Esophagus muscularis mucosa (tissue), 4 donors: ENCODE data around the gene SCFD2. TPM values are rescaled to one million over a fixed set of nuclear protein-coding genes. Genes with fewer than 3 reads are reported as not detected.

Source experiments
- DNase-seq: peaks from one replicate; pipeline ENCODE4 v3.0.0-alpha.2; 2017; ENCODE audit errors: extremely low spot score
- H3K27ac ChIP-seq, 4 donors: fragments of 200-600 bp; sonication (generic); replicated peaks in 1 of 4; 1 replicate in 3 of 4; 2 replicates in 1 of 4; pipeline ENCODE4 v1.5.1; 2016 to 2019; ENCODE audit warnings: mild to moderate bottlenecking in 1 of 4
- H3K27me3 ChIP-seq, 4 donors: fragments of 200-600 bp; sonication (generic); one replicate each; pipeline versions ENCODE4 v1.5.1 to v1.6.0; 2016 to 2019
- H3K36me3 ChIP-seq, 4 donors: fragments of 200-600 bp; sonication (generic); one replicate each; pipeline ENCODE4 v1.5.1; 2016 to 2019
- H3K4me1 ChIP-seq, 4 donors: fragments of 200-600 bp; sonication (generic); one replicate each; pipeline ENCODE4 v1.5.1; 2016 to 2019
- H3K4me3 ChIP-seq, 4 donors: fragments of 200-600 bp; sonication (generic); 1 replicate in 2 of 4; 2 replicates in 2 of 4; pipeline ENCODE4 v1.5.1; 2016 to 2019; ENCODE audit warnings: mild to moderate bottlenecking in 4 of 4, moderate library complexity in 1 of 4
- H3K9me3 ChIP-seq, 4 donors: fragments of 200-600 bp; sonication (generic); 1 replicate in 3 of 4; 2 replicates in 1 of 4; pipeline ENCODE4 v1.5.1; 2016 to 2019
- CTCF ChIP-seq, 3 experiments: fragments of 200-600 bp in 2 of 3; fragments of 450-650 bp in 1 of 3; sonication (generic) in 2 of 3; IDR thresholded peaks; one replicate each; pipeline ENCODE4 v1.5.1; 2017 to 2019; ENCODE audit warnings: antibody characterized with exemption in 3 of 3, mild to moderate bottlenecking in 2 of 3, moderate library complexity in 1 of 3
- EP300 ChIP-seq: sonication (generic); formaldehyde crosslinking; IDR thresholded peaks from one replicate; pipeline ENCODE4 v1.6.1; 2017; ENCODE audit warnings: antibody characterized with exemption
- POLR2A ChIP-seq: fragments of 450-650 bp; IDR thresholded peaks from one replicate; pipeline ENCODE4 v1.6.1; 2017; ENCODE audit warnings: antibody characterized with exemption, moderate library complexity, mild to moderate bottlenecking, low read depth
- POLR2AphosphoS5 ChIP-seq, 2 donors: sonication (generic); formaldehyde crosslinking; IDR thresholded peaks; one replicate each; pipeline ENCODE4 v1.6.1; 2017; ENCODE audit warnings: antibody characterized with exemption in 2 of 2
- WGBS: methylation state at CpG from one replicate; pipeline ENCODE4 v1.1.5; 2018; 5-methylcytosine and 5-hydroxymethylcytosine counted together
- intact Hi-C: fragments of 100-400 bp; cut with DNase I; formaldehyde crosslinking; loops from one replicate; pipeline ENCODE4 v1.15.1; 2023
- total RNA-seq, 4 donors: library from RNA; depleted of rRNA; stranded (reverse); fragments of >200 nt; gene quantifications; one replicate each; pipeline versions ENCODE4 v1.1.0 to v1.2.1, GENCODE V29; 2016

Gene SCFD2
- total RNA-seq, 4 donors from 2014 or later: 10.0 to 15.7 (median 12.7) TPM

- peaks cover 11 to 32% (median 18%) of the 10 kb centered on the region in 4 donors for H3K4me1 ChIP-seq
- no peaks in the 10 kb centered on the region for H3K27me3 ChIP-seq
- whole genome bisulfite sequencing: 95% methylated on average over 3 of the region's 3 CpGs
- H3K9me3 ChIP-seq: no peaks in the 10 kb centered on the region
- no peak overlapping the region for H3K4me3 ChIP-seq
- H3K36me3 ChIP-seq: no peaks in the 10 kb centered on the region
- intact Hi-C loops: no loop called here
- TF ChIP-seq POLR2AphosphoS5 (IDR thresholded peaks at IDR 0.05) (no peak), CTCF (IDR thresholded peaks at IDR 0.05) (no peak), EP300 (no peak), POLR2A (no peak)
- no peak overlapping the region for H3K27ac ChIP-seq
- DNase-seq: no peak
Measured at GRCh38 chr4:53023677-53024299, 342.1 kb downstream of the SCFD2 start.

GRCh38 chr4:53022513-53023100 is 343.3 kb downstream of the SCFD2 start:
- no peak for DNase-seq
- Histone ChIP-seq H3K27ac (no peak overlapping the region), H3K9me3 (no peaks in the 10 kb centered on the region), H3K4me3 (no peak overlapping the region), H3K27me3 (no peaks in the 10 kb centered on the region), H3K4me1 (peaks cover 11 to 35% (median 18%) of the 10 kb centered on the region in 4 donors), H3K36me3 (no peaks in the 10 kb centered on the region)
- intact Hi-C loops: no loop called here
- WGBS: 68% methylated on average over 2 of the region's 2 CpGs
- no peak for TF ChIP-seq POLR2AphosphoS5 (IDR thresholded peaks at IDR 0.05)
- TF ChIP-seq CTCF (IDR thresholded peaks at IDR 0.05): no peak
- TF ChIP-seq EP300: no peak
- no peak for TF ChIP-seq POLR2A

GRCh38 chr4:53021754-53022512 is 343.9 kb downstream of the SCFD2 start:
- DNase-seq: no peak
- H3K9me3 ChIP-seq: no peaks in the 10 kb centered on the region
- no peaks in the 10 kb centered on the region for H3K36me3 ChIP-seq
- no peaks in the 10 kb centered on the region for H3K27me3 ChIP-seq
- H3K4me1 ChIP-seq: peaks cover 11 to 35% (median 18%) of the 10 kb centered on the region in 4 donors
- no peak overlapping the region for H3K4me3 ChIP-seq
- H3K27ac ChIP-seq: no peak overlapping the region
- 73% methylated on average over 2 of the region's 2 CpGs for WGBS
- intact Hi-C loops: no loop called here
- no peak for TF ChIP-seq POLR2A
- no peak for TF ChIP-seq POLR2AphosphoS5 (IDR thresholded peaks at IDR 0.05)

GRCh38 chr4:53019485-53020382 is 346.1 kb downstream of the SCFD2 start:
- 75% methylated on average over 6 of the region's 6 CpGs for WGBS
- H3K27ac ChIP-seq: no peak overlapping the region
- intact Hi-C loops: loop anchor here (10.0 kb wide), 1 partner anchor 355 kb away; the partner anchor contains the start of gene FIP1L1

More at GRCh38 chr4:53019485-53020382, 346.1 kb downstream of the SCFD2 start:
- DNase-seq: no peak
- H3K36me3 ChIP-seq: no peaks in the 10 kb centered on the region
- H3K27me3 ChIP-seq: no peaks in the 10 kb centered on the region
- TF ChIP-seq EP300 (no peak), POLR2AphosphoS5 (IDR thresholded peaks at IDR 0.05) (no peak), POLR2A (no peak), CTCF (IDR thresholded peaks at IDR 0.05) (no peak)
- peaks cover 11 to 35% (median 20%) of the 10 kb centered on the region in 4 donors for H3K4me1 ChIP-seq
- H3K9me3 ChIP-seq: no peaks in the 10 kb centered on the region
- no peak overlapping the region for H3K4me3 ChIP-seq
